CD4-positive, alpha-beta memory T cell (primary cell): ENCODE data around the gene SPTBN4. TPM values are rescaled to one million over a fixed set of nuclear protein-coding genes. Genes with fewer than 3 reads are reported as not detected.

Source experiments
- CTCF ChIA-PET: fragments of 350-600 bp; sonication (Branson Sonifier 250); formaldehyde crosslinking; loops from one replicate; lab custom pipeline; 2021; ENCODE audit warnings: inconsistent platforms; ENCODE audit not compliant: partially characterized antibody; lab: Charles Lee
- POLR2A ChIA-PET: fragments of 350-600 bp; sonication (Branson Sonifier 250); formaldehyde crosslinking; loops from one replicate; lab custom pipeline; 2021; ENCODE audit not compliant: partially characterized antibody; lab: Charles Lee
- DNase-seq, 5 donors: peaks; one replicate each; pipeline versions ENCODE4 v3.0.0 to v3.0.0-alpha.2; 2020 to 2022; ENCODE audit warnings: mixed read lengths in 1 of 5
- H3K27ac ChIP-seq: one replicate; pipeline ENCODE4 v1.7.0; 2013; ENCODE audit warnings: low read depth, low read length
- H3K27me3 ChIP-seq: 2 replicates; pipeline ENCODE4 v1.7.0; 2013; ENCODE audit warnings: mild to moderate bottlenecking, low read length, moderate library complexity; ENCODE audit not compliant: insufficient read depth
- H3K36me3 ChIP-seq: 2 replicates; pipeline ENCODE4 v1.7.0; 2013; ENCODE audit warnings: mild to moderate bottlenecking, low read length, moderate library complexity; ENCODE audit not compliant: insufficient read depth
- H3K4me1 ChIP-seq: 2 replicates; pipeline ENCODE4 v1.7.0; 2013; ENCODE audit warnings: mild to moderate bottlenecking, low read length, moderate library complexity; ENCODE audit not compliant: insufficient read depth
- H3K4me3 ChIP-seq, 2 donors: one replicate each; pipeline ENCODE4 v1.7.0; 2013; ENCODE audit warnings: low read length in 2 of 2, mild to moderate bottlenecking in 1 of 2
- H3K9me3 ChIP-seq, 2 donors: one replicate each; pipeline ENCODE4 v1.7.0; 2013; ENCODE audit warnings: low read length in 2 of 2, control low read depth in 1 of 2; ENCODE audit not compliant: control insufficient read depth in 1 of 2
- H3K27ac Mint-ChIP-seq, 7 donors: one replicate each; pipeline ENCODE4 v1.8.0; 2020 to 2021; ENCODE audit warnings: mixed read lengths in 7 of 7, mild to moderate bottlenecking in 6 of 7, inconsistent platforms in 3 of 7, moderate library complexity in 3 of 7
- H3K27me3 Mint-ChIP-seq, 2 donors: one replicate each; pipeline ENCODE4 v1.8.0; 2020 to 2021; ENCODE audit warnings: mixed read lengths in 2 of 2
- H3K36me3 Mint-ChIP-seq, 2 donors: one replicate each; pipeline ENCODE4 v1.8.0; 2020 to 2021; ENCODE audit warnings: mixed read lengths in 2 of 2, inconsistent platforms in 1 of 2, mild to moderate bottlenecking in 1 of 2
- H3K4me1 Mint-ChIP-seq, 4 donors: one replicate each; pipeline ENCODE4 v1.8.0; 2020 to 2021; ENCODE audit warnings: mixed read lengths in 4 of 4, mild to moderate bottlenecking in 1 of 4
- H3K4me3 Mint-ChIP-seq, 8 donors: one replicate each; pipeline ENCODE4 v1.8.0; 2020 to 2021; ENCODE audit warnings: mixed read lengths in 8 of 8, mild to moderate bottlenecking in 7 of 8, moderate library complexity in 6 of 8, inconsistent platforms in 3 of 8
- H3K9me3 Mint-ChIP-seq, 8 donors: one replicate each; pipeline ENCODE4 v1.8.0; 2020 to 2021; ENCODE audit warnings: mixed read lengths in 8 of 8, mild to moderate bottlenecking in 5 of 8, inconsistent platforms in 3 of 8, moderate library complexity in 1 of 8
- intact Hi-C: fragments of 100-400 bp; cut with micrococcal nuclease; formaldehyde crosslinking; loops from one replicate; pipeline ENCODE4 v1.15.1; 2023
- polyA plus RNA-seq, 2 donors: library from polyadenylated mRNA; unstranded; fragments of 300-500 nt; fragmentation: Illumina TruSeq; gene quantifications; one replicate each; pipeline ENCODE4 v1.2.3, GENCODE V29; 2021
- total RNA-seq, 2 experiments: library from RNA; stranded (reverse); gene quantifications; one replicate each; pipeline ENCODE4 v1.2.3, GENCODE V29; 2021

SPTBN4 gene
- total and polyA plus RNA-seq, 4 experiments from 2014 or later = 0.02 to 0.30 (median 0.17) TPM; not detected in 1

DNA sequence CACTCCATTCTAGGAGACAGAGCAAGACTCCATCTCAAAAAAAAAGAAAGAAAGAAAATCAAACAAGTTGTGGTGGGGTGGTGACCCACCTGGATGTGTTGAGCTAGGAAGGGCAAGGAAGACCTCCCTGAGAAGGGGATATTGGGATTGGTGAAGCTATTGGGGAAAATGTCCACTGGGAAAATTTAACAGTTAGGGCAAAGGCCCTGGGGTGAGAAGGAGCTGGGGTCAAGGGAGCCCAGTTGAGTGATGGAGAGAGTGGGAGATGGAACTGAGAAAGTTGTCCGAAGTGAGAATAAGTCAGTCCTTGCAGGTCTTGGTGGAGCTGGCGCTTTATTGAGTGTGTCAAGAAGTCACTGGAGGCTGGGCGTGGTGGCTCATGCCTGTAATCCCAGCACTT lies 28.5 kb upstream of the SPTBN4 start:
- peaks cover 19% of the 10 kb centered on the region for H3K4me1 ChIP-seq
- Mint-ChIP-seq H3K36me3 (peaks cover 0 to 17% of the 10 kb centered on the region in 2 donors), H3K4me3 (peak overlapping the region in 1 of 8 donors; percentile 36), H3K27ac (peak overlapping the region in 1 of 7 donors; percentile 41), H3K27me3 (no peaks in the 10 kb centered on the region), H3K4me1 (peaks cover 11 to 22% (median 19%) of the 10 kb centered on the region in 4 donors), H3K9me3 (no peaks in the 10 kb centered on the region)
- ChIA-PET CTCF (interaction anchor here (0.7 to 1.3 kb wide), 4 partner anchors 17 to 709 kb away, joined by 3 read pairs; no protein-coding TSS in a partner anchor), POLR2A (interaction anchor here (1.4 to 8.9 kb wide), 2 partner anchors 14 to 27 kb away, joined by 4 to 227 read pairs; partner anchors contain the start of genes BLVRB and SERTAD1)
- H3K27ac ChIP-seq = no peak overlapping the region
- peaks cover 17% of the 10 kb centered on the region for H3K36me3 ChIP-seq
- no peak for DNase-seq
- intact Hi-C loops = no loop called here
- no peaks in the 10 kb centered on the region for H3K9me3 ChIP-seq
- H3K27me3 ChIP-seq = no peaks in the 10 kb centered on the region
- H3K4me3 ChIP-seq = no peak overlapping the region

DNA sequence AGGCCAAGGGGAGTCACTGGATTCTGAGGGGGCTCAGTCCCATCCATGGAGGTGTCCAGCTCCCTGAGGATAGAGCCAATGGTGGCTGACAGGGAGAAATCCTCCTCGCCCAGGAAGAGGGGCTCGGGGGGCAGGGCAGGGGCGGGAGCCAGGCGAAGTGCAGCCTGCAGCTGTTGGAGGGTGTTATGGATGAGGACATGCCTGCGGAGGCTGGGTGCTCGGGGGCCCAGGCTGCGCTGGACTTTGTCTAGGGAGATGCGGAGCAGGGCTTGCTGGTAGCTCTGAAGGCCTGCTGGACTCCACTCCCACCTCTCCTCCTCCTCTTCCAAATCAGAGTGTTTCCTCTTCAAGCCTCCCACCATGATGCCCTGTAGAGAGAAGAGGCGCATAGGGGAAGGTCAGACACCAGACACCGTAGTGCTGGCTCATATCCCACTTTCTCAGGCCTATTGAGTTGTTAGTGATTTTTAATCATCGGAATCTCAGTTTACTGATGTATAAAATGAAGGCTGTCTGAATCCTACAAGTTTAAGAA lies 25.0 kb upstream of the SPTBN4 start:
- no peaks in the 10 kb centered on the region for H3K27me3 ChIP-seq
- peak overlapping the region in 5 of 7 donors; percentile 10 to 100 (median 99) for H3K27ac Mint-ChIP-seq
- peaks cover 11% of the 10 kb centered on the region for H3K4me1 ChIP-seq
- no peak overlapping the region for H3K4me3 ChIP-seq
- H3K9me3 ChIP-seq = no peaks in the 10 kb centered on the region
- H3K4me1 Mint-ChIP-seq = peaks cover 11 to 25% (median 19%) of the 10 kb centered on the region in 4 donors
- ChIA-PET POLR2A (interaction anchor here (1.2 to 8.9 kb wide), 4 partner anchors 8 to 94 kb away, joined by 3 to 227 read pairs (median 26); partner anchors contain the start of genes BLVRB, C19orf47, PLD3 and SERTAD1), CTCF (interaction anchor here (2.8 to 5.4 kb wide), 2 partner anchors 15 to 21 kb away, joined by 7 to 33 read pairs; partner anchors contain the start of gene SERTAD1)
- H3K36me3 ChIP-seq = peaks cover 17% of the 10 kb centered on the region
- H3K27ac ChIP-seq = no peak overlapping the region
- intact Hi-C loops = loop anchor here (2.0 to 5.0 kb wide), 4 partner anchors 311 to 1589 kb away; partner anchors contain the start of genes ACTMAP, BCKDHA, EXOSC5 and SNRPA
- peak overlapping the region in 4 of 8 donors; percentile 96 to 100 (median 100) for H3K4me3 Mint-ChIP-seq
- peaks cover 0 to 24% of the 10 kb centered on the region in 2 donors for H3K36me3 Mint-ChIP-seq
- no peaks in the 10 kb centered on the region for H3K27me3 Mint-ChIP-seq
- H3K9me3 Mint-ChIP-seq = no peaks in the 10 kb centered on the region
- no peak for DNase-seq

GRCh38 chr19:40442328-40443130 lies 24.3 kb upstream of the SPTBN4 start:
- peaks cover 11 to 25% (median 19%) of the 10 kb centered on the region in 4 donors for H3K4me1 Mint-ChIP-seq
- peaks cover 0 to 24% of the 10 kb centered on the region in 2 donors for H3K36me3 Mint-ChIP-seq
- H3K36me3 ChIP-seq = peaks cover 17% of the 10 kb centered on the region
- H3K27me3 Mint-ChIP-seq = no peaks in the 10 kb centered on the region
- peak overlapping the region; percentile 65 for H3K27ac ChIP-seq
- peak overlapping the region; percentile 50 to 96 for H3K4me3 ChIP-seq
- POLR2A ChIA-PET = interaction anchor here (0.6 to 8.9 kb wide), 12 partner anchors 9 to 362 kb away, joined by 3 to 227 read pairs (median 10); partner anchors contain the start of genes AKT2, BLVRB, C19orf47 and PLD3
- CTCF ChIA-PET = interaction anchor here (1.4 to 5.4 kb wide), 5 partner anchors 16 to 79 kb away, joined by 3 to 33 read pairs (median 8); partner anchors contain the start of genes BLVRB and SERTAD1
- DNase-seq = no peak
- peak overlapping the region; percentile 85 to 100 (median 99) for H3K27ac Mint-ChIP-seq
- intact Hi-C loops = loop anchor here (1.0 to 5.0 kb wide), 9 partner anchors 8 to 1590 kb away; partner anchors contain the start of genes ACTMAP, AKT2, BCKDHA and C19orf47
- peaks cover 11% of the 10 kb centered on the region for H3K4me1 ChIP-seq
- peak overlapping the region; percentile 96 to 100 (median 100) for H3K4me3 Mint-ChIP-seq
- no peaks in the 10 kb centered on the region for H3K9me3 Mint-ChIP-seq
- no peaks in the 10 kb centered on the region for H3K27me3 ChIP-seq
- H3K9me3 ChIP-seq = no peaks in the 10 kb centered on the region

DNA sequence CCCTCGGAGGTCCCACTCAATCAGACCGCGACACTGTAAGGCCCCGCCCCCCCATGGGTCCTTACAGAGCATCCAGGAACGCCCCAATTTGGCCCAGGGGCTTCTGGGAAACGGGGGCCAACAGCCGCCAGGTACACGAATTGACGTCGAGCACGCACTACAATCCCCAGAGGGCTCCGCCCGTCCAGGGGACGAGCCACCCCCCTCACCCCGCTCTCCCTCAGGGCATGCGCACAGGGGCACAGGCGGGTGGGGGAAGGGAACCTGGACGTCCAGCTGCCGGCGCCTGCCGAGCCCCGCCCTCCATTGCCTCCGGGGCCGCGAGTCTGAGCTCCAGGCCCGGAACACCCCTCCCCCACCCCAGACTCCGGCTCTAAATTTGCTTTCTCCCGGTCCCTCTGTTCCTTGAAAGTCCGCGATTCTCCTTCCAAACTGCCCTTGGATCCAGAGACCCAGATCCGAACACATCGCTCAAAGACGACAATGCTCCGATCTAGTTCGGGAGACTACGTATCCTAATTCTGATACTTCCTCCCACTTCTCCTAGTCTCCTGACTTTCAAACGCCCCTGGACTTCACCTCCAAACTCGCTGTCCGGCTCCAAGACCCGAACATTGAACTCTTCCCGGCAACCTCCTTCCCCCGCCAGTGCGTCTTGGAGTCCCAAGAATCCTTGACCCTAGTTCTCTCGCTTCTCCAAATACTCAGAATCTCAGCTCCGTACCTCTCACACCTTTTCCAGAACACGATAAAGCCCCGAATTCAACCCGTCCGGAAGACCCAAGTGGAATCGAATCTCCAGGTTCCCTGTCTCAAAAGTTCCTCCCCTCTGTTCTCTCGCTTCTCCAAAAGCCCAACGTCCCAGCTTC lies 23.4 kb upstream of the SPTBN4 start:
- ChIA-PET POLR2A (interaction anchor here (0.6 to 8.9 kb wide), 14 partner anchors 10 to 361 kb away, joined by 3 to 227 read pairs (median 8); partner anchors contain the start of genes AKT2, BLVRB, C19orf47 and PLD3), CTCF (interaction anchor here (1.4 to 5.4 kb wide), 4 partner anchors 17 to 78 kb away, joined by 3 to 33 read pairs (median 14); partner anchors contain the start of genes BLVRB and SERTAD1)
- Mint-ChIP-seq H3K27me3 (no peaks in the 10 kb centered on the region), H3K9me3 (no peaks in the 10 kb centered on the region), H3K36me3 (peaks cover 0 to 22% of the 10 kb centered on the region in 2 donors), H3K4me1 (peaks cover 11 to 25% (median 19%) of the 10 kb centered on the region in 4 donors), H3K4me3 (peak overlapping the region; percentile 96 to 100 (median 100)), H3K27ac (peak overlapping the region; percentile 85 to 100 (median 99))
- intact Hi-C loops = loop anchor here (1.0 to 5.0 kb wide), 9 partner anchors 9 to 1591 kb away; partner anchors contain the start of genes ACTMAP, AKT2, BCKDHA and C19orf47
- Histone ChIP-seq H3K9me3 (no peaks in the 10 kb centered on the region), H3K4me1 (peaks cover 11% of the 10 kb centered on the region), H3K4me3 (peak overlapping the region; percentile 96 to 100), H3K27me3 (no peaks in the 10 kb centered on the region), H3K27ac (peak overlapping the region; percentile 75), H3K36me3 (peaks cover 17% of the 10 kb centered on the region)
- DNase-seq = peak; percentile 97 to 100 (median 99)

- H3K27me3 ChIP-seq = no peaks in the 10 kb centered on the region
- CTCF ChIA-PET = interaction anchor here (1.1 to 5.4 kb wide), 4 partner anchors 9 to 23 kb away, joined by 3 to 33 read pairs (median 14); partner anchors contain the start of genes BLVRB and SERTAD1
- no peaks in the 10 kb centered on the region for H3K27me3 Mint-ChIP-seq
- peak within 1 kb of the TSS; percentile 96 to 100 (median 100) for H3K4me3 Mint-ChIP-seq
- peak within 1 kb of the TSS; percentile 75 for H3K27ac ChIP-seq
- H3K4me1 Mint-ChIP-seq = peaks cover 11 to 24% (median 19%) of the 10 kb centered on the region in 4 donors
- peaks cover 17% of the 10 kb centered on the region for H3K36me3 ChIP-seq
- peak within 1 kb of the TSS; percentile 85 to 100 (median 99) for H3K27ac Mint-ChIP-seq
- intact Hi-C loops = loop anchor here (1.0 to 5.0 kb wide), 12 partner anchors 10 to 1592 kb away; partner anchors contain the start of genes ACTMAP, AKT2, BCKDHA and BLVRB
- DNase-seq = peak; percentile 96 to 99 (median 97)
- H3K4me1 ChIP-seq = peaks cover 11% of the 10 kb centered on the region
- H3K9me3 Mint-ChIP-seq = no peaks in the 10 kb centered on the region
- POLR2A ChIA-PET = interaction anchor here (1.0 to 8.9 kb wide), 12 partner anchors 11 to 219 kb away, joined by 3 to 227 read pairs (median 13); partner anchors contain the start of genes AKT2, BLVRB, C19orf47 and PLD3
- H3K9me3 ChIP-seq = no peaks in the 10 kb centered on the region
- peaks cover 0 to 22% of the 10 kb centered on the region in 2 donors for H3K36me3 Mint-ChIP-seq
- peak within 1 kb of the TSS; percentile 96 to 100 for H3K4me3 ChIP-seq
Observed at GRCh38 chr19:40444000-40444824, 22.6 kb upstream of the SPTBN4 start, which contains the start of gene SERTAD3. SERTAD3 (minus strand) TSS chr19:40444335; CDS start chr19:40442080, 2,255 bp downstream.
